IPS-20b (cell line): ENCODE results near the gene RHOH.
A peak's percentile ranks its signal among the peaks of the same experiment; 100 is the strongest.

Experiments used
- H3K27ac ChIP-seq: one replicate; pipeline ENCODE4 v1.5.1; 2013; ENCODE audit warnings: low read length
- H3K27me3 ChIP-seq: 2 replicates; pipeline ENCODE4 v1.6.1; 2013; ENCODE audit warnings: mild to moderate bottlenecking, low read length, inconsistent platforms; ENCODE audit not compliant: insufficient read depth
- H3K36me3 ChIP-seq: 2 replicates; pipeline ENCODE4 v1.6.1; 2013; ENCODE audit warnings: low read depth, mild to moderate bottlenecking, inconsistent platforms, low read length, moderate library complexity; ENCODE audit not compliant: insufficient read depth
- H3K4me1 ChIP-seq: 2 replicates; pipeline ENCODE4 v1.6.1; 2013; ENCODE audit warnings: mild to moderate bottlenecking, control low read depth, inconsistent platforms, low read length, moderate library complexity; ENCODE audit not compliant: insufficient read depth
- H3K4me3 ChIP-seq: 2 replicates; pipeline ENCODE4 v1.5.1; 2013; ENCODE audit warnings: mild to moderate bottlenecking, low read length, inconsistent platforms
- H3K9ac ChIP-seq: 2 replicates; pipeline ENCODE4 v1.6.1; 2013; ENCODE audit warnings: low read depth, mild to moderate bottlenecking, inconsistent platforms, low read length, moderate library complexity
- H3K9me3 ChIP-seq: 2 replicates; pipeline ENCODE4 v1.6.1; 2013; ENCODE audit warnings: mild to moderate bottlenecking, low read depth, low read length, inconsistent platforms; ENCODE audit not compliant: insufficient read depth

The RHOH gene

GRCh38 chr4:40197879-40198689, 1.3 kb downstream of the RHOH start:
- Histone ChIP-seq H3K9ac (peak overlapping the region; percentile 80; the same call in 1 of the 2 replicates), H3K4me1 (peaks cover 39% of the 10 kb centered on the region; the same call in 1 of the 2 replicates), H3K9me3 (no peaks in the 10 kb centered on the region), H3K27ac (no peak overlapping the region), H3K27me3 (no peaks in the 10 kb centered on the region), H3K4me3 (peak overlapping the region; percentile 68; the same call in 1 of the 2 replicates), H3K36me3 (no peaks in the 10 kb centered on the region)

DNA sequence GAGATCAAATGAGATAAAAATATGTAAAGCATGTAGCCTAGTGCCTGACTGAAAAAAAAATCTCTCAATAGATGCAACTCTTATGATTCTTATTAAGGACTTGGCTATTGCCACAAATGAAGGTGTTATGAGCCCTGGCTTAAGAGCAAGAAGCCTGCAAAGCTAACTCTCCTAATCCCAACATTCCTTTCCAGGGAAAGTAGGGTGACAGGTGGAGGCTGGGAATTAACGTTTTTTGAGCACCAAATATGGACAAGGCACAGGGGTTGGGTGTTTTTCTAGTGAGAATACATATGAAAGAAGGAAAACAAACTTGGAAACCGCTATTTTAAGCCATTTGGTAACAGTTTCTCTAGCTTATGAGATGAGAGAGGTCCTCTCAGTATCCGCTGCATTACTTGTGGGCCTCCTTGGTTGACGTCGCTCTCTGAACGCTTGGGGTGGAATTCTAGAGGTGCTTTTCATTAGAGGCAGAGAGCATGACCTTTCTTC, 2.4 kb downstream of the RHOH start:
- no peaks in the 10 kb centered on the region for H3K36me3 ChIP-seq
- no peaks in the 10 kb centered on the region for H3K9me3 ChIP-seq
- H3K9ac ChIP-seq: peak overlapping the region; percentile 80; the same call in 1 of the 2 replicates
- peak overlapping the region; percentile 68; the same call in 1 of the 2 replicates for H3K4me3 ChIP-seq
- H3K4me1 ChIP-seq: peaks cover 34% of the 10 kb centered on the region; the same call in 1 of the 2 replicates
- no peaks in the 10 kb centered on the region for H3K27me3 ChIP-seq
- no peak overlapping the region for H3K27ac ChIP-seq

GRCh38 chr4:40199999-40200874, 3.4 kb downstream of the RHOH start:
- Histone ChIP-seq H3K27ac (no peak overlapping the region), H3K9me3 (no peaks in the 10 kb centered on the region), H3K4me3 (peak overlapping the region; percentile 9; the same call in 1 of the 2 replicates), H3K27me3 (no peaks in the 10 kb centered on the region), H3K36me3 (no peaks in the 10 kb centered on the region), H3K4me1 (peaks cover 34% of the 10 kb centered on the region; the same call in 1 of the 2 replicates), H3K9ac (peak overlapping the region; percentile 21; the same call in 1 of the 2 replicates)

GRCh38 chr4:40200875-40201801, 4.3 kb downstream of the RHOH start:
- Histone ChIP-seq H3K4me3 (no peak overlapping the region), H3K36me3 (no peaks in the 10 kb centered on the region), H3K27me3 (no peaks in the 10 kb centered on the region), H3K9me3 (no peaks in the 10 kb centered on the region), H3K27ac (no peak overlapping the region), H3K9ac (no peak overlapping the region), H3K4me1 (peaks cover 34% of the 10 kb centered on the region; the same call in 1 of the 2 replicates)

DNA sequence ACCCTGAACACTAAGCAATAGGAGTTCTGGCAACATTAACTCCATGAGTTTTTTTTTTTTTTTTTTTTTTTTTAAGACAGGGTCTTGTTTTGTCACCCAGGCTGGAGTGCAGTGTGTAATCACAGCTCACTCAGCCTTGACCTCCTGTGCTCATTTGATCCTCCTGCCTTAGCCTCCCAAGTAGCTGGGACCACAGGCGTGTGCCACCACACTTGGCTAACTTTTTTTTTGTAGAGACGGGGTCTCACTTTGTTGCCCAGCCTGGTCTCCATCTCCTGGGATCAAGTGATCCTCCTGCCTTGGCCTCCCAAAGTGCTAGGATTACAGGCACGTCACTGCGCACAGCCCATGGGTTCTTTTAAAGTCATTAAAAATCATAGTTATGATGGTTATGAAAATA, 5.1 kb downstream of the RHOH start:
- H3K9me3 ChIP-seq: no peaks in the 10 kb centered on the region
- no peak overlapping the region for H3K4me3 ChIP-seq
- no peaks in the 10 kb centered on the region for H3K27me3 ChIP-seq
- no peak overlapping the region for H3K9ac ChIP-seq
- H3K27ac ChIP-seq: no peak overlapping the region
- H3K4me1 ChIP-seq: peaks cover 28% of the 10 kb centered on the region; the same call in 1 of the 2 replicates
- H3K36me3 ChIP-seq: no peaks in the 10 kb centered on the region

DNA sequence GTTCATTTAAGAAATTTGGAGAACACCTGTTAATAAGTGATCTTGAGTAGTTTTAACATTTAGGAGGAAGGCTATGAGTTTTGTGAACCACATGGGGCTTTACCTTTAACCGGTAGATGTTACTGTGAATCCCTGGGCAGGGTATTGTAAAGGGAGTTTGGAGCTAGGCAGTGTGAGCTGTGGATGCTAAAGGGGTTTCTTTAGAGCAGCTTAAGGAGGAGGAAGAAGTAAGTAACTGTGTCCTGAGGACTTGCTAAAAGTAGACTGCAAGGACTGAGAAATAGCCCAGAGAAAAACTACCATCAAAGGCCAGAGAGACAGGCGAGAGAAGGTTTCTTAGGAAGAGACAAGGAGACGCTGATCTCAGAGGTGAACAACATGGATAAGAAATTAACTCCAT, 5.6 kb downstream of the RHOH start:
- Histone ChIP-seq H3K9ac (0 out of 2 replicates have a peak overlapping the region, but pooled peaks have one; percentile 13), H3K27ac (no peak overlapping the region), H3K9me3 (no peaks in the 10 kb centered on the region), H3K36me3 (no peaks in the 10 kb centered on the region), H3K4me1 (peaks cover 25% of the 10 kb centered on the region; the same call in 1 of the 2 replicates), H3K4me3 (no peak overlapping the region), H3K27me3 (no peaks in the 10 kb centered on the region)

DNA sequence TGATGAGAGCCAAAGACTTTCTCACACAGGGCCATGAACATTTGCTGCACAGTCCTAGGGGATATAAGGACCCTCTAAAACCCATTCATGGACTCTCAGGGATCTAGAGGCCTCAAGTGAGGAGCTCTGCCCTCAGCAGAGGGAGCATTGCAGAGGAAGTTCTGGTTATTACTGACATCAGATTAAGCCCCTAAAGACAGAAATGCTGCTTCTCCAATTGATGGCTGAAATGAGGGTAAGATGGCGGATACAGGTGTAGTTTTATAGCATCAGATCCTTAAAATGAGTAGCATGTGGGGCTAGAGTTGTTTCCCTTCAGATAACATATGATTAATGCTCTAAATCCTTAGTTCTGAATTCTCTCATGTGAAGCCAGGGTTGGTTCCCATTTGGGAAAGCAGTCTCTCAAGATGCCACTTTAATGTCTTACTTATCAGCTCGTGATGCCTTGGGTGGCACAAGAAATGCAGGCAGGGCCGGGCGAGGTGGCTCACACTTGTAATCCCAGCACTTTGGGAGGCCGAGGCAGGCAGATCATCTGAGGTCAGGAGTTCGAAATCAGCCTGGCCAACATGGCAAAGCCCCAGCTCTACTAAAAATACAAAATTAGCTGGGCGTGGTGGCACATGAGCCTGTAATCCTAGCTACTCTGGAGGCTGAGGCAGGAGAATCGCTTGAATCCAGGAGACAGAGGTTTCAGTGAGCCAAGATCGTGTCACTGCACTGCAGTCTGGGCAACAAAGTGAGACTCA, 7.9 kb downstream of the RHOH start:
- no peak overlapping the region for H3K9ac ChIP-seq
- H3K36me3 ChIP-seq: no peaks in the 10 kb centered on the region
- no peak overlapping the region for H3K4me3 ChIP-seq
- H3K4me1 ChIP-seq: peaks cover 8% of the 10 kb centered on the region; the same call in 1 of the 2 replicates
- H3K27me3 ChIP-seq: no peaks in the 10 kb centered on the region
- no peaks in the 10 kb centered on the region for H3K9me3 ChIP-seq
- H3K27ac ChIP-seq: no peak overlapping the region

DNA sequence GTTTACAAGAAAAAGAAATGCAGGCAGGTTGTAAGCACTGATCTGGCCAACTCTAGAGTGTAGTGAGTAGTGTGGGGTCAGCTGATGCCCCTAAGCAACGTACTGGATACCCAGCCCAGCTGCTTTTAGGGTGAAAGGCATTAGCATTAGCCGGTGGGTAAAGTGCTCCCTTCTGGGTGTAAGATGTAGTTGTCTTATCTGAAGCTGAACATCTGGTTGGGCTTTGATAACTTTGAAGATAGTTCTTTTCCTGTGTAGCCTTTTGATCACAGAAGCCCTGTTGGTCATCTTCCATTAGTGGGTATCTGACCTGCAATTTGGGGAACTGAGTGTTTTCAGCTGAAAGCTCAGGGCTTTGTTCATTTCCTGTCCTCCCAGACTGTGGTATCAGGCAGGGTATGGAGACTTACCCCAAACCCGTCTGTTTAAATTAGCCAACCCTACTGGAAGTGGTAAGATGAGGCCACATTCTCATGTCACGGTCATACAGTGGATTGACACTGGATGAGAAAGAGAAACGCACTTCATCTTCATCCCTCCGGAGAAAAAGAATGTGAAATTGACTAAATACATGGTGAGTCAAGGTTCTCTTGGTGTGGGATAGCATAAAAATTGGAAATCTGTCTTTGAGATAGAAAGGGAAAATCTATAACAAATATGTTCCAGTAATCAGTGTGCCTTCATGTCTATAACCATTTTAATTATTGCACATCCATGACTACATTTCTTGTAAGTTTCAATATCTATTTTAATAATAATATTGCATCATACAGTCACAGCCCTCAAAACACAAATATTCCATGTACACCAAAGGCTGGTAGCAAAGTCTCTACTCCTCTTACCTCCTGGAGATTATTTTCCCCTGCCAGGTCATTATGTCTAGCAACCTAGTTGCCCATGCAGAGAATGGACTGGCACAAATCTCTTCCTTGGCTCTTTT, 8.7 kb downstream of the RHOH start:
- H3K4me3 ChIP-seq: no peak overlapping the region

DNA sequence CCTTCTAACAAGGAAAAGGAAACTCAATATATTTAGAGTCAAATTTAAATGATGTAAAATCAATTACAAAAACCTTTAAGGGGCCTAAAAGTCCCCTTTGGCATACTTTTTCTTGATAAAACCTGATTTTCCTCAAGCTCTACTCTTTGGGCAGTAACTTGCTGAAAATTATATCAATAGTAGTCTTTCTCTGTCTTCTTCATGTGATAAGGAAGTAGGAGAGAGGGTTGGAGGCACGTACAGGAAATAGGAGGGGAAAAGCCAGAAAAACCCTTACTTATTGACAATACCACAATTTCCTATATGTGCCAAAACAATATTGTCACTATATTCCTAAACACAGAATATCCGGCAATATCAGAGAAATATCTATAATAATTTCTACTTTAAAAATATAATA, 9.6 kb downstream of the RHOH start:
- Histone ChIP-seq H3K36me3 (no peaks in the 10 kb centered on the region), H3K27me3 (no peaks in the 10 kb centered on the region), H3K4me3 (no peak overlapping the region), H3K4me1 (peaks cover 2% of the 10 kb centered on the region; the same call in 1 of the 2 replicates), H3K27ac (no peak overlapping the region), H3K9ac (no peak overlapping the region), H3K9me3 (no peaks in the 10 kb centered on the region)

More for the DNA sequence above, 8.7 kb downstream of the RHOH start:
- Histone ChIP-seq H3K9me3 (no peaks in the 10 kb centered on the region), H3K36me3 (no peaks in the 10 kb centered on the region), H3K27me3 (no peaks in the 10 kb centered on the region), H3K27ac (no peak overlapping the region), H3K4me1 (peaks cover 2% of the 10 kb centered on the region; the same call in 1 of the 2 replicates), H3K9ac (no peak overlapping the region)
